Astrocyte (in vitro differentiated cells and primary cell): ENCODE results near the gene KCNIP2.

Experiments used
- EZH2 ChIP-seq: IDR thresholded peaks from 2 replicates; pipeline ENCODE4 v1.6.1; 2012; ENCODE audit warnings: mild to moderate bottlenecking, low read length, inconsistent platforms; ENCODE audit not compliant: insufficient read depth
- TF ChIP-seq, protein P1 (sequence below): IDR thresholded peaks from 2 replicates; pipeline ENCODE4 v1.5.1; 2011; ENCODE audit warnings: low read depth, mild to moderate bottlenecking, inconsistent platforms, low read length, moderate library complexity; ENCODE audit not compliant: insufficient read depth

DNA sequence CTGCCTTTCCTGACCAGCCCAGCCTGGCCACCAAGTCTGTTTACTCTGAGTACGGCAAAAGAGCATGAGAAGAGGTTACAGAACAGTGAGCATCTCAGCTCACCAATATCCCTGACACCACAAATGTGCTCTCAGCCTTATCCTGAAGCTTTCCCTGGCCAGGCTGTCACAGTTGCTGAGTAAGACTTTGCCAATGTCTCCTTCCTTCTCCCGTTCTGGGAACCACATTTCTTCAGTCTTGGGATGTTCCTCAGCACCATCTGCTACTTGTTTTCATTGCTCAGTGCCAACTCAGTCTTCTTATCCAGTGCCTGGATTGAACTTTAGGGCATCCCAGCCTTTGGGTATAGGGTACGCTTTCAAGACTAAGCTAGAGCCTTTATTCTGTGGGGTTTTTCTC is 7.1 kb upstream of the KCNIP2 start:
- TF ChIP-seq, protein P1, sequence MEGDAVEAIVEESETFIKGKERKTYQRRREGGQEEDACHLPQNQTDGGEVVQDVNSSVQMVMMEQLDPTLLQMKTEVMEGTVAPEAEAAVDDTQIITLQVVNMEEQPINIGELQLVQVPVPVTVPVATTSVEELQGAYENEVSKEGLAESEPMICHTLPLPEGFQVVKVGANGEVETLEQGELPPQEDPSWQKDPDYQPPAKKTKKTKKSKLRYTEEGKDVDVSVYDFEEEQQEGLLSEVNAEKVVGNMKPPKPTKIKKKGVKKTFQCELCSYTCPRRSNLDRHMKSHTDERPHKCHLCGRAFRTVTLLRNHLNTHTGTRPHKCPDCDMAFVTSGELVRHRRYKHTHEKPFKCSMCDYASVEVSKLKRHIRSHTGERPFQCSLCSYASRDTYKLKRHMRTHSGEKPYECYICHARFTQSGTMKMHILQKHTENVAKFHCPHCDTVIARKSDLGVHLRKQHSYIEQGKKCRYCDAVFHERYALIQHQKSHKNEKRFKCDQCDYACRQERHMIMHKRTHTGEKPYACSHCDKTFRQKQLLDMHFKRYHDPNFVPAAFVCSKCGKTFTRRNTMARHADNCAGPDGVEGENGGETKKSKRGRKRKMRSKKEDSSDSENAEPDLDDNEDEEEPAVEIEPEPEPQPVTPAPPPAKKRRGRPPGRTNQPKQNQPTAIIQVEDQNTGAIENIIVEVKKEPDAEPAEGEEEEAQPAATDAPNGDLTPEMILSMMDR = no peak
- TF ChIP-seq EZH2 = no peak
